CD14-positive monocyte (primary cell): Measurements from ENCODE around the gene CDC42BPB. TPM values are rescaled to one million over a fixed set of nuclear protein-coding genes. Genes with fewer than 3 reads are reported as not detected.

Experiments used
- DNase-seq, 3 donors: peaks; one replicate each; pipeline ENCODE4 v3.0.0-alpha.2; 2011 to 2022
- H2AFZ ChIP-seq: 2 replicates; pipeline ENCODE4 v1.6.0; 2012; ENCODE audit warnings: mild to moderate bottlenecking, low read depth, low read length, inconsistent platforms; ENCODE audit not compliant: insufficient read depth, poor library complexity, severe bottlenecking
- H3K27ac ChIP-seq, 2 donors: 1 replicate in 1 of 2; 2 replicates in 1 of 2; pipeline ENCODE4 v1.5.1; 2012 to 2013; ENCODE audit warnings: low read length in 2 of 2, control low read depth in 1 of 2, inconsistent platforms in 1 of 2, low read depth in 1 of 2, mild to moderate bottlenecking in 1 of 2
- H3K27me3 ChIP-seq, 2 donors: one replicate each; pipeline versions ENCODE4 v1.6.0 to v1.6.1; 2011 to 2013; ENCODE audit warnings: low read length in 2 of 2; ENCODE audit not compliant: control insufficient read depth in 2 of 2, insufficient read depth in 2 of 2
- H3K36me3 ChIP-seq, 2 donors: replicated peaks in 1 of 2; 1 replicate in 1 of 2; 2 replicates in 1 of 2; pipeline versions ENCODE4 v1.5.1 to v1.6.1; 2012 to 2013; ENCODE audit warnings: low read length in 2 of 2, control low read depth in 1 of 2, inconsistent platforms in 1 of 2, mild to moderate bottlenecking in 1 of 2; ENCODE audit not compliant: insufficient read depth in 2 of 2, control insufficient read depth in 1 of 2
- H3K4me1 ChIP-seq, 2 donors: 1 replicate in 1 of 2; 2 replicates in 1 of 2; pipeline versions ENCODE4 v1.5.1 to v1.6.1; 2012 to 2013; ENCODE audit warnings: low read length in 2 of 2, control low read depth in 1 of 2, inconsistent platforms in 1 of 2, mild to moderate bottlenecking in 1 of 2, moderate library complexity in 1 of 2; ENCODE audit not compliant: insufficient read depth in 2 of 2, control insufficient read depth in 1 of 2
- H3K4me2 ChIP-seq: replicated peaks from 2 replicates; pipeline ENCODE3; 2012; ENCODE audit warnings: low read length, moderate library complexity, mild to moderate bottlenecking; ENCODE audit not compliant: poor library complexity, severe bottlenecking; ENCODE audit errors: extremely low read depth
- H3K4me3 ChIP-seq, 3 experiments: fragments of 200-600 bp in 1 of 3; sonication (generic) in 1 of 3; replicated peaks in 1 of 3; 1 replicate in 2 of 3; 2 replicates in 1 of 3; pipeline ENCODE4 v1.5.1; 2011 to 2013; ENCODE audit warnings: low read length in 3 of 3, mild to moderate bottlenecking in 3 of 3, control low read depth in 2 of 3, low read depth in 2 of 3, inconsistent platforms in 1 of 3, moderate library complexity in 1 of 3
- H3K79me2 ChIP-seq: 2 replicates; pipeline ENCODE4 v1.6.0; 2012; ENCODE audit warnings: mild to moderate bottlenecking, control low read depth, inconsistent platforms, low read length, moderate library complexity; ENCODE audit not compliant: insufficient read depth
- H3K9ac ChIP-seq: 2 replicates; pipeline ENCODE4 v1.6.0; 2017; ENCODE audit warnings: low read length, mild to moderate bottlenecking; ENCODE audit not compliant: insufficient read depth, poor library complexity, severe bottlenecking
- H3K9me3 ChIP-seq, 2 donors: replicated peaks in 1 of 2; 1 replicate in 1 of 2; 2 replicates in 1 of 2; pipeline versions ENCODE4 v1.5.1 to v1.6.1; 2012 to 2013; ENCODE audit warnings: low read length in 2 of 2, control low read depth in 1 of 2; ENCODE audit not compliant: control insufficient read depth in 1 of 2, insufficient read depth in 1 of 2
- H4K20me1 ChIP-seq: 2 replicates; pipeline ENCODE4 v1.6.0; 2012; ENCODE audit warnings: mild to moderate bottlenecking, low read length, control low read depth, moderate library complexity; ENCODE audit not compliant: insufficient read depth
- H3K27ac Mint-ChIP-seq, 7 donors: one replicate each; pipeline ENCODE4 v1.8.0; 2020; ENCODE audit warnings: mild to moderate bottlenecking in 7 of 7, mixed read lengths in 7 of 7, moderate library complexity in 6 of 7, inconsistent platforms in 2 of 7
- H3K27me3 Mint-ChIP-seq, 3 donors: one replicate each; pipeline ENCODE4 v1.8.0; 2021 to 2022; ENCODE audit warnings: low read depth in 3 of 3, mild to moderate bottlenecking in 3 of 3, mixed read lengths in 3 of 3, moderate library complexity in 3 of 3, inconsistent platforms in 1 of 3
- H3K36me3 Mint-ChIP-seq, 2 donors: one replicate each; pipeline ENCODE4 v1.8.0; 2020; ENCODE audit warnings: mixed read lengths in 2 of 2, inconsistent platforms in 1 of 2, mild to moderate bottlenecking in 1 of 2
- H3K4me1 Mint-ChIP-seq: one replicate; pipeline ENCODE4 v1.8.0; 2020; ENCODE audit warnings: mild to moderate bottlenecking, mixed read lengths
- H3K4me3 Mint-ChIP-seq, 2 donors: one replicate each; pipeline ENCODE4 v1.8.0; 2020; ENCODE audit warnings: mild to moderate bottlenecking in 2 of 2, mixed read lengths in 2 of 2, moderate library complexity in 1 of 2
- H3K9me3 Mint-ChIP-seq, 7 donors: one replicate each; pipeline ENCODE4 v1.8.0; 2020 to 2022; ENCODE audit warnings: mixed read lengths in 7 of 7, mild to moderate bottlenecking in 6 of 7, moderate library complexity in 6 of 7, inconsistent platforms in 2 of 7
- CTCF ChIP-seq: fragments of 200-600 bp; IDR thresholded peaks from one replicate; pipeline ENCODE4 v1.8.0; 2022; ENCODE audit warnings: antibody characterized with exemption, mild to moderate bottlenecking
- WGBS: methylation state at CpG from one replicate; pipeline ENCODE4 v1.1.5; 2013; ENCODE audit warnings: missing lambda C conversion rate; ENCODE audit not compliant: insufficient coverage; 5-methylcytosine and 5-hydroxymethylcytosine counted together
- intact Hi-C, 2 donors: fragments of 100-400 bp; cut with micrococcal nuclease; formaldehyde crosslinking; loops; one replicate each; pipeline versions ENCODE4 v1.15.0 to v1.15.1; 2023
- polyA plus RNA-seq, 3 donors: library from polyadenylated mRNA; depleted of rRNA in 1 of 3; unstranded in 2 of 3; stranded (reverse) in 1 of 3; fragments of 300-500 nt in 2 of 3; fragments of >200 nt in 1 of 3; fragmentation: Illumina TruSeq in 2 of 3; gene quantifications; 1 replicate in 2 of 3; 2 replicates in 1 of 3; pipeline ENCODE4 v1.2.3, GENCODE V29; 2012 to 2021

CDC42BPB gene
- polyA plus RNA-seq, 3 donors = 0.25 to 19.0 (median 0.60) TPM

GRCh38 chr14:102911991-102912761 lies 145.2 kb downstream of the CDC42BPB start:
- TF ChIP-seq CTCF = no peak
- no peak for DNase-seq
- Histone ChIP-seq H3K36me3 (peaks cover 6 to 32% of the 10 kb centered on the region in 2 donors), H3K4me1 (no peaks in the 10 kb centered on the region), H3K9ac (no peak overlapping the region), H3K4me2 (no peak overlapping the region), H2AFZ (no peak overlapping the region), H3K79me2 (no peaks in the 10 kb centered on the region), H3K27ac (no peak overlapping the region), H3K4me3 (no peak overlapping the region), H4K20me1 (peaks cover 49% of the 10 kb centered on the region), H3K9me3 (no peaks in the 10 kb centered on the region), H3K27me3 (no peaks in the 10 kb centered on the region)
- Mint-ChIP-seq H3K4me1 (no peaks in the 10 kb centered on the region), H3K27ac (peak overlapping the region in 2 of 7 donors; percentile 31 to 35), H3K9me3 (peaks cover 0 to 4% (median 0%) of the 10 kb centered on the region in 7 donors), H3K36me3 (peaks cover 15 to 32% of the 10 kb centered on the region in 2 donors), H3K4me3 (no peak overlapping the region), H3K27me3 (peaks cover 0 to 5% (median 0%) of the 10 kb centered on the region in 3 donors)
- WGBS = 95% methylated on average over 17 of the region's 21 CpGs
- intact Hi-C loops = no loop called here

GRCh38 chr14:102911541-102911951 lies 145.8 kb downstream of the CDC42BPB start:
- Histone ChIP-seq H3K36me3 (peaks cover 7 to 38% of the 10 kb centered on the region in 2 donors), H3K27ac (no peak overlapping the region), H3K4me1 (no peaks in the 10 kb centered on the region), H3K4me3 (no peak overlapping the region), H3K79me2 (no peaks in the 10 kb centered on the region), H4K20me1 (peaks cover 49% of the 10 kb centered on the region), H3K9me3 (no peaks in the 10 kb centered on the region), H3K4me2 (no peak overlapping the region), H3K27me3 (no peaks in the 10 kb centered on the region), H2AFZ (no peak overlapping the region), H3K9ac (no peak overlapping the region)
- Mint-ChIP-seq H3K9me3 (peaks cover 0 to 4% (median 0%) of the 10 kb centered on the region in 7 donors), H3K27me3 (peaks cover 0 to 5% (median 0%) of the 10 kb centered on the region in 3 donors), H3K27ac (no peak overlapping the region), H3K36me3 (peaks cover 20 to 38% of the 10 kb centered on the region in 2 donors), H3K4me3 (no peak overlapping the region), H3K4me1 (no peaks in the 10 kb centered on the region)
- WGBS = 96% methylated on average over 19 of the region's 19 CpGs
- TF ChIP-seq CTCF = no peak
- intact Hi-C loops = no loop called here
- DNase-seq = no peak
